Skeletal muscle satellite cell (primary cell): Measurements from ENCODE around the gene PLEKHN1.

Experiments used
- H3K27me3 ChIP-seq: 2 replicates; pipeline ENCODE4 v1.7.0; 2013; ENCODE audit warnings: low read length; ENCODE audit not compliant: control insufficient read depth, insufficient read depth
- H3K36me3 ChIP-seq: 2 replicates; pipeline ENCODE4 v1.7.0; 2013; ENCODE audit warnings: mild to moderate bottlenecking, control low read depth, low read length; ENCODE audit not compliant: insufficient read depth
- H3K4me1 ChIP-seq: 2 replicates; pipeline ENCODE4 v1.7.0; 2013; ENCODE audit warnings: low read length; ENCODE audit not compliant: control insufficient read depth, insufficient read depth
- H3K4me2 ChIP-seq: 2 replicates; pipeline ENCODE4 v1.7.0; 2013; ENCODE audit warnings: mild to moderate bottlenecking, low read length
- H3K4me3 ChIP-seq: 2 replicates; pipeline ENCODE4 v1.7.0; 2013; ENCODE audit warnings: low read length
- H3K9ac ChIP-seq: 2 replicates; pipeline ENCODE4 v1.7.0; 2013; ENCODE audit warnings: mild to moderate bottlenecking, low read depth, low read length, moderate library complexity
- H3K9me3 ChIP-seq: replicated peaks from 2 replicates; pipeline ENCODE4 v1.7.0; 2013; ENCODE audit warnings: mild to moderate bottlenecking, control low read depth, low read length

The PLEKHN1 gene

GRCh38 chr1:923991-924655 lies 42.2 kb upstream of the PLEKHN1 start:
- Histone ChIP-seq H3K36me3 (no peaks in the 10 kb centered on the region), H3K4me1 (peaks cover 39% of the 10 kb centered on the region), H3K4me2 (peak overlapping the region; percentile 82), H3K9ac (peak overlapping the region; percentile 41), H3K27me3 (peaks cover 27% of the 10 kb centered on the region), H3K4me3 (peak overlapping the region; percentile 77), H3K9me3 (no peaks in the 10 kb centered on the region)

- peak overlapping the region; percentile 82 for H3K4me2 ChIP-seq
- no peaks in the 10 kb centered on the region for H3K9me3 ChIP-seq
- H3K36me3 ChIP-seq: no peaks in the 10 kb centered on the region
- H3K4me3 ChIP-seq: peak overlapping the region; percentile 77
- H3K27me3 ChIP-seq: peaks cover 21% of the 10 kb centered on the region
- peaks cover 39% of the 10 kb centered on the region for H3K4me1 ChIP-seq
- peak overlapping the region; percentile 41 for H3K9ac ChIP-seq
Observed at GRCh38 chr1:924656-925560, 41.4 kb upstream of the PLEKHN1 start.

DNA sequence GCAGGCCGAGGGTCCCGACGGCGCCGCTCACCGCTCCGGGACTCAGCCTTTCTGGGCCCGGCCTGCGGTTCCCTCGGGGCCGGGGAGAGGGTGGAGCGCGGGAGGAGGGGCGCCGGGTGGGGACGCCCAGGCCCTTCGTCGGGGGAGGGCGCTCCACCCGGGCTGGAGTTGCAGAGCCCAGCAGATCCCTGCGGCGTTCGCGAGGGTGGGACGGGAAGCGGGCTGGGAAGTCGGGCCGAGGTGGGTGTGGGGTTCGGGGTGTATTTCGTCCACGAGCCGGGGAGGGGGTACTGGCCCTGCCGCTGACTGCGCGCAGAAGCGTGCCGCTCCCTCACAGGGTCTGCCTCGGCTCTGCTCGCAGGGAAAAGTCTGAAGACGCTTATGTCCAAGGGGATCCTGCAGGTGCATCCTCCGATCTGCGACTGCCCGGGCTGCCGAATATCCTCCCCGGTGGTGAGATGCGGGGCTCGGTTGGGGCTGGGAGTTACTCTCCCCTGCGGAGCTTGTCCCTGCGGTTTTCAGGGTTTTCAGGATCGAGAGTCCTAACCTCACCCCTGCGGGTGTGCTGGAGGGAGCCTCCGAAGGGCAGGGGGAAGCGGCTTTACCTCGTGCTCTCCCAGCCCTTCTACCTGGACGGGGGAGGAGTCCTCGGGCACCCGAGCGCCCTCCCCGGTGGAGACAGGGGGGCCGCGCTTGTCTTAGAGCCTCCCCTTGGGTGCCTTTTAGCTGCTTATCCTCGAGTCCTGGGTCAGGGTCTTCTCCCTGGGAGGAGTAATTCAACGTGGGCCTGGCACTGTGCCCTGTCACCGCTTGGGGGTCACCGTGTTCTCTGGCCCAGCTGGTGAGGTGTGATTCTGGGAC lies 40.5 kb upstream of the PLEKHN1 start:
- Histone ChIP-seq H3K9me3 (no peaks in the 10 kb centered on the region), H3K36me3 (peaks cover 7% of the 10 kb centered on the region), H3K4me3 (peak overlapping the region; percentile 77), H3K4me2 (peak overlapping the region; percentile 82), H3K9ac (peak overlapping the region; percentile 18), H3K27me3 (peaks cover 18% of the 10 kb centered on the region), H3K4me1 (peaks cover 34% of the 10 kb centered on the region)

DNA sequence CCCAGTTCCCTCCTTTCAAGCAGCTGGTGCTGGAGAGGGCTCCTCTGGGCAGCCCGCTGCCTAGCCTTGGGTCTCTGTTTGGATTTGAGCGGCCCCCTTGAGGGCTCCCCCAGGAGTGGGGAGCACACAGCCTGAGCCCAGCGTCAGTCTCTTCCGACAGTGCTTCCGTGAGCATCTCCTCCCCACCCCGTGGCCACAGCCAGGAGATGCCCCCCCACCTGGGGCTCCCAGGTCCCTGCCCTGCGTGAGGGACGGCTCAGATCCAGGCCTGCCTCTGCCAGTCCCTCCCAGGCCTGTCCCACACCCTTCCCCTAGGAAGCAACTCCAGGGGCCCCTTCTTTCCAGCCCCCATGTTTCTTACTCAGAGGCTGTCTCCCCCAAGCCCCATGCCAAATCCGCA lies 39.0 kb upstream of the PLEKHN1 start:
- H3K27me3 ChIP-seq: peaks cover 18% of the 10 kb centered on the region
- H3K4me3 ChIP-seq: peak overlapping the region; percentile 77
- peaks cover 24% of the 10 kb centered on the region for H3K4me1 ChIP-seq
- peak overlapping the region; percentile 82 for H3K4me2 ChIP-seq
- peaks cover 7% of the 10 kb centered on the region for H3K36me3 ChIP-seq
- no peak overlapping the region for H3K9ac ChIP-seq
- H3K9me3 ChIP-seq: no peaks in the 10 kb centered on the region

- H3K9me3 ChIP-seq: no peaks in the 10 kb centered on the region
- no peak overlapping the region for H3K4me3 ChIP-seq
- H3K4me1 ChIP-seq: peaks cover 24% of the 10 kb centered on the region
- peaks cover 7% of the 10 kb centered on the region for H3K36me3 ChIP-seq
- H3K27me3 ChIP-seq: peaks cover 20% of the 10 kb centered on the region
- H3K4me2 ChIP-seq: no peak overlapping the region
- H3K9ac ChIP-seq: no peak overlapping the region
Observed at GRCh38 chr1:927748-928147, 38.5 kb upstream of the PLEKHN1 start.

GRCh38 chr1:928825-929661 lies 37.2 kb upstream of the PLEKHN1 start:
- Histone ChIP-seq H3K4me2 (no peak overlapping the region), H3K4me1 (peaks cover 15% of the 10 kb centered on the region), H3K9ac (no peak overlapping the region), H3K27me3 (peaks cover 18% of the 10 kb centered on the region), H3K4me3 (no peak overlapping the region), H3K36me3 (peaks cover 7% of the 10 kb centered on the region), H3K9me3 (no peaks in the 10 kb centered on the region)

DNA sequence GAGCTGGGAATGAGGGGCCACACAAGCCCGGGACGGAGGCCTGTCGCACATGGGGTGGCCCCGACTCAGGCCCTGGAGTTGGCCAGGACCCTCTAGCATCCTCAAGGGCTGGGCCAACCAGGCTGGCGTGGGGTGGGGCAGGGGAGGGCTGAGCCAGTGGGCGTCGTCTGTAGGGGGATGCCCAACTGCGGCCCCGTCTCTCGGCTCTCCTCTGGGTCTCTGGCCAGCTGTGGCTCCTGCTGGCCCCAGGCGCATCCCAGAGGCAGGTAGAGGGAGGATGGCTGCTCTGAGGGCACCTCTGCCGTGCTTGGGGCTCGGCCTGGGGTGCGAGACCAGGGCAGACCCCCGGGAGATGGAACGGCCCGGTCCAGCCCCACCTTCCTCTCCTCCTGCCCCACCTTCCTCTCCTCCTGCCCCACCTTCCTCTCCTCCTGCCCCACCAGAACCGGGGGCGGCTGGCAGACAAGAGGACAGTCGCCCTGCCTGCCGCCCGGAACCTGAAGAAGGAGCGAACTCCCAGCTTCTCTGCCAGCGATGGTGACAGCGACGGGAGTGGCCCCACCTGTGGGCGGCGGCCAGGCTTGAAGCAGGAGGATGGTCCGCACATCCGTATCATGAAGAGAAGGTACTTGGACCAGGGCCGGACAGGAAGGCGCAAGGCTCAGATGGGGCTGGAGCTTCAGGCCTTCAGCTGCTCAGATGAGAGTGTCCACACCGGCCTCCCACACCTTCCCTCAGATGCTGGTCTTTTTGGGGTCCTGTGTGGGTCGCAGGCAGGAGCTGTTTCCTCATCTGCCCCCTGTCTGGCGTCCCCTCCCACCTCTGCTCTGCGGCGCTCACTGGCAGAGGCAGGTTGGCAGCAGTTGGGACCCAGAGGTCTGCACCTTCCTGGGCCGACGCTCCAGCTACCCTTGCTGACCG lies 36.3 kb upstream of the PLEKHN1 start:
- H3K9me3 ChIP-seq: no peaks in the 10 kb centered on the region
- H3K9ac ChIP-seq: no peak overlapping the region
- peaks cover 7% of the 10 kb centered on the region for H3K36me3 ChIP-seq
- peaks cover 20% of the 10 kb centered on the region for H3K27me3 ChIP-seq
- no peak overlapping the region for H3K4me2 ChIP-seq
- no peak overlapping the region for H3K4me3 ChIP-seq
- peaks cover 17% of the 10 kb centered on the region for H3K4me1 ChIP-seq

GRCh38 chr1:930633-931138 lies 35.6 kb upstream of the PLEKHN1 start:
- H3K9me3 ChIP-seq: no peaks in the 10 kb centered on the region
- H3K27me3 ChIP-seq: peaks cover 25% of the 10 kb centered on the region
- no peak overlapping the region for H3K9ac ChIP-seq
- no peak overlapping the region for H3K4me3 ChIP-seq
- no peak overlapping the region for H3K4me2 ChIP-seq
- H3K36me3 ChIP-seq: peaks cover 7% of the 10 kb centered on the region
- H3K4me1 ChIP-seq: peaks cover 22% of the 10 kb centered on the region

DNA sequence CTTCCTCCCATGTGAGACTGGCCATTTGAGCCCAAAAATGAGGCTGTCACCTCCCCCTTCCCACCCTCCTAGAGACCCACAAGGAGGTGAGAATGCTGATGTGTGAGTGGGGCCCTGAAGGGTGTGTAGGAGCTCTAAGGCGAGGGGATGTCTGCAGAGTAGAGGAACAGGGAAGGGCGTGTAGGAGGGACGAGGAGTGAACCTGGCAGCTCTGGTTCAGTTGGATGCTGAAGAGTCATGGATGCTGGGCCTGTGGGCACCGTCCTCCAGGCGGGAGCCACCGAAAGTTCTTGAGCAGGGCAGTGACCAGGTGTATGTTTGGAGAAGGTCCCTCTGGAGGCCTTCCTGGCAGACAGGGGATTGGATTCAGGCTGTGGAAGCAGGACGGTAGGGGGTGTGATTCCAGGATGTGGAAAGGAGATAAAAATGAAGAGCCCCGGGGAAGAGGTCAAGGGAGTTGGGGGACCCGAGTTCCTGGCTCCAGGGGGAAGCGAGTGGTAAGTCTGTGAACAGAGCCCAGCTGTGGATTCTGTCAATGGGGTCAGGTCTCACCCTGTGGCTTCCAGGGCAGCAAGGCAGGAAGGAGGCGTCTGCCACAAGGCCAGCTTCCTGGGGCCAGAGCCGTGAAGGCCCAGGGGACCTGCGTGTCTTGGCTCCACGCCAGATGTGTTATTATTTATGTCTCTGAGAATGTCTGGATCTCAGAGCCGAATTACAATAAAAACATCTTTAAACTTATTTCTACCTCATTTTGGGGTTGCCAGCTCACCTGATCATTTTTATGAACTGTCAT lies 34.7 kb upstream of the PLEKHN1 start:
- peaks cover 17% of the 10 kb centered on the region for H3K27me3 ChIP-seq
- H3K9ac ChIP-seq: no peak overlapping the region
- H3K36me3 ChIP-seq: peaks cover 7% of the 10 kb centered on the region
- H3K9me3 ChIP-seq: no peaks in the 10 kb centered on the region
- no peak overlapping the region for H3K4me2 ChIP-seq
- H3K4me1 ChIP-seq: peaks cover 16% of the 10 kb centered on the region
- H3K4me3 ChIP-seq: no peak overlapping the region
